LoVo (cell line): ENCODE measurements around the gene PLCL1.

Experiments
- DNase-seq: peaks from one replicate; pipeline ENCODE4 v3.0.0-alpha.2; 2016; ENCODE audit warnings: low spot score

The PLCL1 gene

DNA sequence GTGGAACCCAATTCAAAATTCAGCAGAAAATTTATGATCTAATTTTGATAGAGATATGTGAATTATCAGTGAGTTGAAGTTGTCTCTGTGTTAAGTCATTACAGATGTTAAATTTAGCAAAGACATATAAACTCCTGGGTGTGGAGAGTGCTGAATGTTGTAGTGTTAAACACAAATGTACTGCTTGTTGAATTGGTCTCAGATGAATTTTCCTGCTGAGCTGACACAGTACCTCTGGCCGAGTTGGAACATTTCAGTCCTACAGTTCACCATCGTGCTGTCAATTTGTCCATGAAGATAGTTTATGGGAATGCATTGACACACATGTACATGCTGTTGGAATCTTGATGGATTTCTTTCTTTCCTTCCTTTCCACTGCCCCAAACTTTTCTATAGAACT lies 255.9 kb downstream of the PLCL1 start:
- no peak for DNase-seq

DNA sequence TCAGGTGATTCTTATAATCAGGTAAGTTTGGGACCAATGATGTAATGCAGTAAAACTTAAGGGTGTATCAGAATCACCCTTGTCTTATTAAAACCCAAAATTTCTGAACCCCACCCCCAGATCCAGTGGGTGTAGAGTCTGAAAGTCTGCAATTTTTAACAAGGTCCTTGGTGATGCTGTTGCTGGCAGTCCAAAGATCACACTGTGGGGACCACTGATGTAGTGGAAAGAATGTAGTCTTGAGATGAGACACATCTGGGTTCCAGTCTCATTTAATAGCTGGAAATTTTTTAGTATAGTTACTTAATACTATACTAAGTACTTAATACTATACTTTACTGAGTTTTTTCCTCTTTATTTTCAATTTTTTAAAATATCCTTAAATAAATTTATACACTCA lies 258.4 kb downstream of the PLCL1 start:
- no peak for DNase-seq

DNA sequence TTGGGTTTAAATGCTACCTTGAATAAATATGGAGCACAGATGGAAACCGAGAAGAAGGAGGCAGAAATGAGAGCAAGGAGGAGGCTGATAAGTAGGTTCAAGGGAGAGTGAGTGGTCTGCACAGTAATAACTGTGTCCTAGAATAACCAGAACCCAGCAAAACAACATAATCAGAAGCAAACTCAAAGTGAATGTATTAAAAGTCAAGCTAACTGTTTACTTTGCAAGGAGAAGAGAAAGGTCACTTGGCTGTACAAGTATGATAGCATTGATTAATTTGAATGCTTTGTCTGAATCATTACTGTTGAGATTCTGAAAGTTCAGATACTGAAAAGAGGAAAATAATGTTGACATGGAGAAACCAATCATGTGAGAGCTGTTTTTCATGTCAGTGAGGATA lies 258.8 kb downstream of the PLCL1 start:
- DNase-seq = no peak

DNA sequence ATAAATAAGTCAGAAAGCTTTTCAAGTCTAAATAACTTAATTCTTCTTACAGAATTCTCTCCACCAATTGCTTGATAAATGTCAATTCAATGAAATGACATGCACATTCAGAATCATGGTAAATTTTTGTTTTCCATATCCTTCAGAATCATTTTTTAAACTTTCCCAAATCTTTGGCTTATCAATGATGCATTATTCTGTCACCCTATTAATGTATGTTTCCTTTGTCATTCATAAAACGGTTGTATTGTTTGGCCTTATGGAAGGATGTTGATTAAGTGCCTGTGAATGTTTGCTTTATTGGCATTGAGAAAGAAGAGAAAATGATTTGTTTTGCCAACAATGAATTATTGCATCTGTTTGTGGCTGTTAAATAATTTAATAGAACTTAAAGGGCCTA lies 260.9 kb downstream of the PLCL1 start:
- DNase-seq = no peak

DNA sequence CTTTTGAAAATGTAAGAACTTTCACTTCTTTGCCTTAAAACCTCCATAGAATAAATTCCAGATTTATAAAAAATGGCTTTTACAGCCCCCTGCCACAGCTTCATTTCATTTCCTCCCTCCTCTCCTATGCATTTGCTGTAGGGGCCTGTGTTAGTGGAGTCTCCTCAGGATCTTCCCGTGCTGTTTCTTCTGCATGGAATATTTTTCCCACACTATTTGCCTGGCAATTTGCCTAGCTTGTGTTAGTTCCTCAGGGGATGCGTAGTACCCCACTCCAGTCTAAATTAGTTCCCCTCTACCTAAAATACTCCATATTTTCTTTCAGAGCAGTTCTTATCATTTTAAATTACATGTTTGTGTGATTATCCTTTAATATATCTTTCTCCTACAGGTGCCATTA lies 262.2 kb downstream of the PLCL1 start:
- no peak for DNase-seq

DNA sequence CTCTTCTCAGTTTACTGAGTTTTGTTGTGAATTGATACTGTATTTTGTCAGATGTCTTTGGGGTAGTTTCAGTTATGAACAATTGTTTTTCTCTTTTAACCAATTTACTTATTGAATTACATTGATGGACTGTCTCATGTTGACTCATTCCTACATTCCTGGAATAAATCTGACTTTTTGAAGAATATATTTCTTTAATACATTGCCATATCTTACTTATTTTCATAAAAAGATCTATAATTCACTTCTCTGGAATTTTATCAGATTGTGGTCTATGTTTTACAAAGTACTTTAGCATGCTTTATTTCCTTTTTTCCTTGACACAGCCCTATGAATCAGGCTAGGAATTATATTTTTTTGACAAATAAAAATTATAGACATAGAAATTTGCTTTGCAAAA lies 268.3 kb downstream of the PLCL1 start:
- DNase-seq = no peak

DNA sequence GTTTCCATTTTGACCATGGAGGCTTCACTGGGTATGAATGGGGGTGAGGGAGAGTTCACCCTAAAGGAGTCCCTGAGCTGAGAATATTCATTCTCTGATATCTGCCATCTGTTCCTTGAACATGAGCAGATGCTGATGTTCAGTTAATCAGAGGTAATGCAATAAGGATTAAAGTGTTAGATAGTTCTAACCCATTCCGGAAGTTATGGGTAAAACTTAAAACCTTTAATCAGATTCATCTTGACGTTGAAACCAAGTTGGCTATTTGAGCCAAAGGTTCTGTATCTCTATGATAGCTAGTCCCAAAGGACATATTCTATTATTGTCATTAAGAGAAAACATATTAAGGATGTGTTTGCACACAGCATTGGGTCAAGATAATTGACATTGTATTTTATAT lies 268.9 kb downstream of the PLCL1 start:
- no peak for DNase-seq

- no peak for DNase-seq
Observed at GRCh38 chr2:198077477-198077876, 273.1 kb downstream of the PLCL1 start.

- no peak for DNase-seq
Observed at GRCh38 chr2:198080879-198081765, 276.7 kb downstream of the PLCL1 start.

DNA sequence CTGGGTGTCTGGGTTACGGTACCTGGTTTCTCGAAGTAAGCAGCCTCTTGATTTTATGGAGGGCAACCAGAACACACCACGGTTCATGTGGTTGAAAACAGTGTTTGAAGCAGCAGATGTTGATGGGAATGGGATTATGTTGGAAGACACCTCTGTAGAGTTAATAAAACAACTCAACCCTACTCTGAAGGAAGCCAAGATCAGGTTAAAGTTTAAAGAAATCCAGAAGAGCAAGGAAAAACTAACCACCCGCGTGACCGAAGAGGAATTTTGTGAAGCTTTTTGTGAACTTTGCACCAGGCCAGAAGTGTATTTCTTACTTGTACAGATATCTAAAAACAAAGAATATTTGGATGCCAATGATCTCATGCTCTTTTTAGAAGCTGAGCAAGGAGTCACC lies 279.8 kb downstream of the PLCL1 start:
- DNase-seq = no peak

GRCh38 chr2:198096002-198096401 lies 291.6 kb downstream of the PLCL1 start:
- no peak for DNase-seq

DNA sequence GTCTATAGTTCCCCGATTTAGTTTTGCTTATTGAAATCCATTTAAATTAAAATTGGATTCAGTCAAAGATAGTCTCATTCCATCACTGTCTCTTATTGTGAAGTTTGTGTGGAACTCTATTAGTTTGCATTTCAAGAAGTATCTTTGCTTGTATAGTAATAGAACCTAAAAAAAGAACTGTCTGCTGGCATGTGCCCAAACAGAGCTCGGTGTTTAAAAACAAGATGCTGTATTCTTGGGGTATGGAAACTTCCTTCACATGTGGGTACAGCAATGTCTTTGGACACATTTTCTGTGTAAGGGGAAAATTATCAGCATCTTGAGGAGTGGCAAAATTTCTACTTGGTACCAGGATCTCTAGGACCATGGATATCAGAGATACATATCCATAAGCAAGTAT lies 292.6 kb downstream of the PLCL1 start:
- no peak for DNase-seq

- DNase-seq = no peak
Observed at GRCh38 chr2:198097630-198098029, 293.2 kb downstream of the PLCL1 start.

GRCh38 chr2:198098386-198098785 lies 294.0 kb downstream of the PLCL1 start:
- no peak for DNase-seq

DNA sequence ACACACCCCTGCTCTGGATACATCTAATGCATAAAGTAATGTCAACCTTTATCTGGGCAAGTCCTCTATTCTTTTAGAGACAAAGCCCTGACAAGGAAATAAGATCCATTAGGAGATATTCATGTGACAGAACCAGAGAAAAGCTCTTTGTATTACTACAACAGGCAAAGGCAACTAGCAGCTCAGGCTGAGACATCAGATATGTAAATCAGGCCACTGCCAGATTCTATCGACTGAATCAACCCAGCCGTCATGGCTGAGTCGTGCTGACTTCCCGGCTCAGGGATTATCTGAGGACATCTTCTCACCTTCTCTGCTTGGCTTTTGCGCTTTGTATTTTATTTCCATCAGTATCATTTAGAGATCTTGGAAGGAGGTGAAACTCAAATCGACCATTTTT lies 294.5 kb downstream of the PLCL1 start:
- DNase-seq = no peak

GRCh38 chr2:198100346-198100745 lies 296.0 kb downstream of the PLCL1 start:
- DNase-seq = no peak

GRCh38 chr2:198101688-198102087 lies 297.3 kb downstream of the PLCL1 start:
- DNase-seq = no peak

GRCh38 chr2:198102120-198102519 lies 297.7 kb downstream of the PLCL1 start:
- DNase-seq = no peak

DNA sequence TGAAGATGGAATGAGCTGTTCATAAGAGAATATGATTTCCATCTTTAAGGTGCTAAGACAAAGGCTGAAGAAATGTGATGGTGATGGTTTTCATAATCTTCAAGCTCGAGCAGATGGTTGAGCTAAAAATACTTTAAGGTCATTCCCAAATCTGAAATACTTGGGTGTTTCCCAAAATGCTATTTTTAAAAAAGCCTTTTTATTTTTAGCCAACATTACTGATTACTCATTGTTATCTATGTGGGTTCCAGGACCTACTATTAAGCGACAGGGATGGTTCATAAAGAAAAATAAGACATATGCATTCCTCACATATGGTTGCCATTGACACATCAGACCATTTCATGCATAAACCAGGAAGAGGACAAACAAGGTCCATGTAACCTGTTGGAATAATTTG lies 298.5 kb downstream of the PLCL1 start:
- DNase-seq = no peak

GRCh38 chr2:198106621-198107385 lies 302.4 kb downstream of the PLCL1 start:
- no peak for DNase-seq

- no peak for DNase-seq
Observed at GRCh38 chr2:198113316-198113715, 308.9 kb downstream of the PLCL1 start.

GRCh38 chr2:198114064-198114463 lies 309.7 kb downstream of the PLCL1 start:
- no peak for DNase-seq

- no peak for DNase-seq
Observed at GRCh38 chr2:198115201-198115600, 310.8 kb downstream of the PLCL1 start.
